Subcutaneous abdominal adipose tissue (tissue), 5 donors: ENCODE data around the gene CLMP.

Experiments
- H3K27ac ChIP-seq: one replicate; pipeline ENCODE4 v1.7.0; 2013; ENCODE audit warnings: low read depth, mild to moderate bottlenecking, inconsistent platforms, low read length, moderate library complexity
- H3K27me3 ChIP-seq, 5 donors: one replicate each; pipeline ENCODE4 v1.7.0; 2013; ENCODE audit warnings: low read length in 5 of 5, inconsistent platforms in 1 of 5; ENCODE audit not compliant: control insufficient read depth in 5 of 5, insufficient read depth in 4 of 5
- H3K36me3 ChIP-seq, 5 donors: one replicate each; pipeline ENCODE4 v1.7.0; 2013; ENCODE audit warnings: low read length in 5 of 5; ENCODE audit not compliant: control insufficient read depth in 5 of 5, insufficient read depth in 5 of 5
- H3K4me1 ChIP-seq, 5 donors: one replicate each; pipeline ENCODE4 v1.7.0; 2013; ENCODE audit warnings: low read length in 5 of 5, mild to moderate bottlenecking in 3 of 5, moderate library complexity in 1 of 5; ENCODE audit not compliant: control insufficient read depth in 5 of 5, insufficient read depth in 5 of 5
- H3K4me3 ChIP-seq, 5 donors: one replicate each; pipeline ENCODE4 v1.7.0; 2013; ENCODE audit warnings: low read length in 5 of 5, low read depth in 1 of 5
- H3K9ac ChIP-seq, 5 donors: one replicate each; pipeline ENCODE4 v1.7.0; 2013; ENCODE audit warnings: low read length in 5 of 5, mild to moderate bottlenecking in 4 of 5, moderate library complexity in 3 of 5
- H3K9me3 ChIP-seq, 5 donors: one replicate each; pipeline ENCODE4 v1.7.0; 2013; ENCODE audit warnings: low read length in 5 of 5; ENCODE audit not compliant: control insufficient read depth in 5 of 5
- donor health status: healthy.
- donor health status: healthy.
- donor health status: healthy.
- donor health status: healthy.
- donor health status: healthy.

The CLMP gene

GRCh38 chr11:123057661-123058305, 137.3 kb downstream of the CLMP start:
- H3K4me1 ChIP-seq, result peaks cover 13 to 60% (median 46%) of the 10 kb centered on the region in 5 donors
- H3K36me3 ChIP-seq, result peaks cover 39 to 78% (median 62%) of the 10 kb centered on the region in 5 donors
- H3K27me3 ChIP-seq, result no peaks in the 10 kb centered on the region
- H3K4me3 ChIP-seq, result no peak overlapping the region
- H3K9me3 ChIP-seq, result no peaks in the 10 kb centered on the region
- peak overlapping the region; percentile 17 for H3K27ac ChIP-seq
- no peak overlapping the region for H3K9ac ChIP-seq

- Histone ChIP-seq H3K36me3 (peaks cover 39 to 81% (median 65%) of the 10 kb centered on the region in 5 donors), H3K9ac (peak overlapping the region in 2 of 5 donors; percentile 6 to 21), H3K27me3 (no peaks in the 10 kb centered on the region), H3K4me3 (no peak overlapping the region), H3K4me1 (peaks cover 13 to 60% (median 46%) of the 10 kb centered on the region in 5 donors), H3K27ac (peak overlapping the region; percentile 17), H3K9me3 (no peaks in the 10 kb centered on the region)
These were observed 138.1 kb downstream of the CLMP start for GRCh38 chr11:123056835-123057491.

- Histone ChIP-seq H3K27me3 (no peaks in the 10 kb centered on the region), H3K27ac (no peak overlapping the region), H3K9ac (no peak overlapping the region), H3K36me3 (peaks cover 39 to 70% (median 60%) of the 10 kb centered on the region in 5 donors), H3K9me3 (no peaks in the 10 kb centered on the region), H3K4me3 (no peak overlapping the region), H3K4me1 (peaks cover 13 to 44% (median 34%) of the 10 kb centered on the region in 5 donors)
These were observed 139.7 kb downstream of the CLMP start for GRCh38 chr11:123055191-123055901.

GRCh38 chr11:123054301-123055065, 140.6 kb downstream of the CLMP start:
- H3K4me1 ChIP-seq, result peaks cover 11 to 36% (median 26%) of the 10 kb centered on the region in 5 donors
- H3K9me3 ChIP-seq, result no peaks in the 10 kb centered on the region
- H3K27ac ChIP-seq, result no peak overlapping the region
- H3K27me3 ChIP-seq, result no peaks in the 10 kb centered on the region
- H3K9ac ChIP-seq, result no peak overlapping the region
- H3K4me3 ChIP-seq, result no peak overlapping the region
- peaks cover 39 to 62% (median 51%) of the 10 kb centered on the region in 5 donors for H3K36me3 ChIP-seq

- Histone ChIP-seq H3K9ac (no peak overlapping the region), H3K9me3 (no peaks in the 10 kb centered on the region), H3K36me3 (peaks cover 26 to 48% (median 38%) of the 10 kb centered on the region in 5 donors), H3K4me1 (peaks cover 3 to 22% (median 13%) of the 10 kb centered on the region in 5 donors), H3K27ac (no peak overlapping the region), H3K27me3 (no peaks in the 10 kb centered on the region), H3K4me3 (no peak overlapping the region)
These were observed 141.9 kb downstream of the CLMP start for GRCh38 chr11:123052901-123053721.

GRCh38 chr11:123051634-123052033, 143.4 kb downstream of the CLMP start:
- Histone ChIP-seq H3K36me3 (peaks cover 12 to 33% (median 23%) of the 10 kb centered on the region in 5 donors), H3K27ac (no peak overlapping the region), H3K27me3 (no peaks in the 10 kb centered on the region), H3K9ac (no peak overlapping the region), H3K9me3 (no peaks in the 10 kb centered on the region), H3K4me1 (peaks cover 0 to 8% (median 3%) of the 10 kb centered on the region in 5 donors), H3K4me3 (no peak overlapping the region)

- no peaks in the 10 kb centered on the region for H3K27me3 ChIP-seq
- peaks cover 11 to 28% (median 18%) of the 10 kb centered on the region in 5 donors for H3K36me3 ChIP-seq
- H3K4me3 ChIP-seq, result no peak overlapping the region
- no peaks in the 10 kb centered on the region for H3K9me3 ChIP-seq
- no peak overlapping the region for H3K27ac ChIP-seq
- H3K4me1 ChIP-seq, result peaks cover 0 to 4% (median 3%) of the 10 kb centered on the region in 5 donors
- no peak overlapping the region for H3K9ac ChIP-seq
These were observed 143.9 kb downstream of the CLMP start for GRCh38 chr11:123051146-123051545.

- H3K36me3 ChIP-seq, result peaks cover 0 to 4% (median 0%) of the 10 kb centered on the region in 5 donors
- no peak overlapping the region for H3K4me3 ChIP-seq
- no peaks in the 10 kb centered on the region for H3K9me3 ChIP-seq
- no peaks in the 10 kb centered on the region for H3K4me1 ChIP-seq
- H3K27ac ChIP-seq, result no peak overlapping the region
- H3K9ac ChIP-seq, result no peak overlapping the region
- no peaks in the 10 kb centered on the region for H3K27me3 ChIP-seq
These were observed 147.1 kb downstream of the CLMP start for GRCh38 chr11:123047947-123048293.

- H3K27ac ChIP-seq, result no peak overlapping the region
These were observed 147.6 kb downstream of the CLMP start for GRCh38 chr11:123047266-123047946.

More at GRCh38 chr11:123047266-123047946, 147.6 kb downstream of the CLMP start:
- no peaks in the 10 kb centered on the region for H3K27me3 ChIP-seq
- H3K36me3 ChIP-seq, result peaks cover 0 to under 1% (median 0%) of the 10 kb centered on the region in 5 donors
- no peaks in the 10 kb centered on the region for H3K4me1 ChIP-seq
- no peak overlapping the region for H3K9ac ChIP-seq
- H3K4me3 ChIP-seq, result no peak overlapping the region
- no peaks in the 10 kb centered on the region for H3K9me3 ChIP-seq
